Vagina (tissue), 2 donors: Measurements from ENCODE around the gene NTN3. TPM values are rescaled to one million over a fixed set of nuclear protein-coding genes. Genes with fewer than 3 reads are reported as not detected.
A peak's percentile ranks its signal among the peaks of the same experiment; 100 is the strongest.

Source experiments
- DNase-seq, 2 donors: peaks; one replicate each; pipeline ENCODE4 v3.0.0-alpha.2; 2017; ENCODE audit errors: extremely low spot score in 2 of 2
- H3K27ac ChIP-seq: fragments of 200-600 bp; sonication (generic); one replicate; pipeline ENCODE4 v1.5.1; 2019
- H3K27me3 ChIP-seq: fragments of 200-600 bp; sonication (generic); one replicate; pipeline ENCODE4 v1.5.1; 2019
- H3K36me3 ChIP-seq, 2 donors: fragments of 200-600 bp; sonication (generic); one replicate each; pipeline ENCODE4 v1.5.1; 2017 to 2019
- H3K4me1 ChIP-seq: fragments of 200-600 bp; sonication (generic); one replicate; pipeline ENCODE4 v1.5.1; 2019
- H3K4me3 ChIP-seq, 2 donors: fragments of 200-600 bp; sonication (generic); 1 replicate in 1 of 2; 2 replicates in 1 of 2; pipeline ENCODE4 v1.5.1; 2016 to 2019
- H3K9me3 ChIP-seq: fragments of 200-600 bp; sonication (generic); one replicate; pipeline ENCODE4 v1.5.1; 2019
- CTCF ChIP-seq, 3 experiments: fragments of 450-650 bp in 2 of 3; fragments of 200-600 bp in 1 of 3; sonication (generic) in 1 of 3; IDR thresholded peaks; one replicate each; pipeline ENCODE4 v1.5.1; 2017 to 2019; ENCODE audit warnings: antibody characterized with exemption in 3 of 3, mild to moderate bottlenecking in 2 of 3, moderate library complexity in 2 of 3
- POLR2A ChIP-seq, 2 donors: fragments of 450-650 bp; IDR thresholded peaks; one replicate each; pipeline ENCODE4 v1.6.1; 2017; ENCODE audit warnings: antibody characterized with exemption in 2 of 2, mild to moderate bottlenecking in 2 of 2, moderate library complexity in 2 of 2
- POLR2AphosphoS5 ChIP-seq, 2 donors: sonication (generic); formaldehyde crosslinking; IDR thresholded peaks; one replicate each; pipeline ENCODE4 v1.9.0; 2017; ENCODE audit warnings: antibody characterized with exemption in 2 of 2, mild to moderate bottlenecking in 2 of 2, low read depth in 1 of 2; ENCODE audit not compliant: insufficient read depth in 1 of 2
- intact Hi-C: fragments of 100-400 bp; cut with DNase I; formaldehyde crosslinking; loops from one replicate; pipeline ENCODE4 v1.15.1; 2023
- total RNA-seq: library from RNA; depleted of rRNA; stranded (reverse); fragments of >200 nt; gene quantifications from one replicate; pipeline ENCODE4 v1.2.3, GENCODE V29; 2016

The NTN3 gene
- total RNA-seq, 1 donor from 2014 or later, result not detected

- no peak for TF ChIP-seq CTCF (IDR thresholded peaks at IDR 0.05)
- TF ChIP-seq POLR2AphosphoS5 (IDR thresholded peaks at IDR 0.05; ENCODE audit: insufficient read depth in 1 of 2, low read depth in 1 of 2), result no peak
- no peak for TF ChIP-seq POLR2A (IDR thresholded peaks at IDR 0.05)
- Histone ChIP-seq H3K36me3 (no peaks in the 10 kb centered on the region), H3K4me3 (peak overlapping the region; percentile 98 to 100), H3K27ac (peak overlapping the region; percentile 99), H3K27me3 (no peaks in the 10 kb centered on the region), H3K9me3 (no peaks in the 10 kb centered on the region), H3K4me1 (peaks cover 74% of the 10 kb centered on the region)
- DNase-seq, result no peak
- intact Hi-C loops, result loop anchor here (10.0 kb wide), 2 partner anchors 262 to 362 kb away; partner anchors contain the start of genes ECI1 and TRAF7
Measured at GRCh38 chr16:2516391-2517240, 45.5 kb downstream of the NTN3 start.

- TF ChIP-seq CTCF (IDR thresholded peaks at IDR 0.05) (no peak), POLR2AphosphoS5 (IDR thresholded peaks at IDR 0.05; ENCODE audit: insufficient read depth in 1 of 2, low read depth in 1 of 2) (no peak)
- Histone ChIP-seq H3K4me1 (peaks cover 68% of the 10 kb centered on the region), H3K4me3 (no peak overlapping the region), H3K36me3 (peaks cover 0 to 1% of the 10 kb centered on the region in 2 donors), H3K27ac (peak overlapping the region; percentile 72), H3K27me3 (no peaks in the 10 kb centered on the region), H3K9me3 (no peaks in the 10 kb centered on the region)
- DNase-seq, result no peak
- intact Hi-C loops, result loop anchor here (10.0 kb wide), 2 partner anchors 263 to 363 kb away; partner anchors contain the start of genes ECI1 and TRAF7
Measured at GRCh38 chr16:2517954-2518605, 47.0 kb downstream of the NTN3 start.

- intact Hi-C loops, result loop anchor here (10.0 kb wide), 2 partner anchors 264 to 364 kb away; partner anchors contain the start of genes ECI1 and TRAF7
- H3K36me3 ChIP-seq, result peaks cover 0 to 5% of the 10 kb centered on the region in 2 donors
- peak overlapping the region; percentile 62 to 72 for H3K4me3 ChIP-seq
- no peak for TF ChIP-seq CTCF (IDR thresholded peaks at IDR 0.05)
- TF ChIP-seq POLR2AphosphoS5 (IDR thresholded peaks at IDR 0.05; ENCODE audit: insufficient read depth in 1 of 2, low read depth in 1 of 2), result no peak
- TF ChIP-seq POLR2A (IDR thresholded peaks at IDR 0.05), result no peak
- peaks cover 64% of the 10 kb centered on the region for H3K4me1 ChIP-seq
- no peak for DNase-seq
- H3K27ac ChIP-seq, result peak overlapping the region; percentile 72
- H3K27me3 ChIP-seq, result no peaks in the 10 kb centered on the region
- no peaks in the 10 kb centered on the region for H3K9me3 ChIP-seq
Measured at GRCh38 chr16:2518823-2519710, 48.0 kb downstream of the NTN3 start.

GRCh38 chr16:2519711-2520080 lies 48.6 kb downstream of the NTN3 start:
- no peak for TF ChIP-seq CTCF (IDR thresholded peaks at IDR 0.05)
- TF ChIP-seq POLR2AphosphoS5 (IDR thresholded peaks at IDR 0.05; ENCODE audit: insufficient read depth in 1 of 2, low read depth in 1 of 2), result no peak
- TF ChIP-seq POLR2A (IDR thresholded peaks at IDR 0.05), result no peak
- peaks cover 0 to 12% of the 10 kb centered on the region in 2 donors for H3K36me3 ChIP-seq
- H3K4me1 ChIP-seq, result peaks cover 64% of the 10 kb centered on the region
- no peak for DNase-seq
- H3K27ac ChIP-seq, result peak overlapping the region; percentile 72
- intact Hi-C loops, result loop anchor here (10.0 kb wide), 2 partner anchors 265 to 365 kb away; partner anchors contain the start of genes ECI1 and TRAF7
- peak overlapping the region; percentile 62 to 72 for H3K4me3 ChIP-seq
- H3K9me3 ChIP-seq, result no peaks in the 10 kb centered on the region
- H3K27me3 ChIP-seq, result no peaks in the 10 kb centered on the region
